ENCODE measurements around the gene MEGF8.
A peak's percentile ranks its signal among the peaks of the same experiment; 100 is the strongest.

Gene MEGF8

DNA sequence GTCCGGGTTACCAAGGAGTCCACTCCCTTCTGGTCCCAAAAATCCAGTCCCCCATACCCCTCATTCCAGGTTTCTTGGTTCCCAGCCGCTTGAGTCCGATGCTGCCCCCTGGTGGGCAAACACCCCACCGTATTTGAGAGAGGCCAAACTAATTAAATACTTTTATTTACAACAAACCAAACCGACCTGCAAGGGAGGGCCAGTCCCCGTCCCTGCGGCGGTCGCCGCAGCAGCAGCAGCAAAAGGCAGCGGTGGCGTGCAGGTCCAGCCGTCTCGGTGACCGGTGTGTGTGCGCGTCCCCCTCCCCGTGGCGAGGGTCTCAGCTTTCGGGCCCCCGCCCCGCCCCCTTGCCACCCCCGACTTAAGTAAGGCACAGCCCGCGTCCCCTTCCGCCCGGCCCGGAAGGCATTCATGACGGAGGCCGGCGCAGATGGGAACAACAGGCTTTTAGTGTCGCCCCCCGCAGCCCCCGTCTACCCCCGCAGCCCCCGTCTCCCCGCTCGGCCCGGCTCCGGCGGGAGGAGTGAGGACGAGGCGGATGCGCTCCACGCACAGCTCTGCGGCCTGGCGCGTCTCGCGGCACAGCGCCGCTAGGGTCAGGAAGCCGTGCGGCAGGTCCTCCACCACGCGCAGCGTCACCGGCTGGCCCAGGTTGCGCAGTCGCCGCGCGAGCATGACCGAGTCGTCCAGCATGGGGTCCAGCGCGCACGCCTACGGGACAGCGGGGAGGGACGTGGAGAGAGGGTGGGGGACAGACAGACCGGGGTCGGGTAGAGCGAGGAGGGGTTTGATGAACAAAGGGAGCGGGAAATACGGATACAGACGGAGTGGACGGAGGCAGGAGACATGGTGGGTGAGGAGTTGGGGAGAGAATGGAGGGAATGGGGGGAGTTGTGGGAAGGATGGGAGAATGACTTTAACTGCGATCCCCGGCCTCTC, 76.2 kb downstream of the MEGF8 start:
- peak overlapping the region; percentile 45 for H3K27ac ChIP-seq
- no peak for TF ChIP-seq ZFX (IDR thresholded peaks at IDR 0.05; ENCODE audit: borderline replicate concordance)
- TF ChIP-seq, protein P1, sequence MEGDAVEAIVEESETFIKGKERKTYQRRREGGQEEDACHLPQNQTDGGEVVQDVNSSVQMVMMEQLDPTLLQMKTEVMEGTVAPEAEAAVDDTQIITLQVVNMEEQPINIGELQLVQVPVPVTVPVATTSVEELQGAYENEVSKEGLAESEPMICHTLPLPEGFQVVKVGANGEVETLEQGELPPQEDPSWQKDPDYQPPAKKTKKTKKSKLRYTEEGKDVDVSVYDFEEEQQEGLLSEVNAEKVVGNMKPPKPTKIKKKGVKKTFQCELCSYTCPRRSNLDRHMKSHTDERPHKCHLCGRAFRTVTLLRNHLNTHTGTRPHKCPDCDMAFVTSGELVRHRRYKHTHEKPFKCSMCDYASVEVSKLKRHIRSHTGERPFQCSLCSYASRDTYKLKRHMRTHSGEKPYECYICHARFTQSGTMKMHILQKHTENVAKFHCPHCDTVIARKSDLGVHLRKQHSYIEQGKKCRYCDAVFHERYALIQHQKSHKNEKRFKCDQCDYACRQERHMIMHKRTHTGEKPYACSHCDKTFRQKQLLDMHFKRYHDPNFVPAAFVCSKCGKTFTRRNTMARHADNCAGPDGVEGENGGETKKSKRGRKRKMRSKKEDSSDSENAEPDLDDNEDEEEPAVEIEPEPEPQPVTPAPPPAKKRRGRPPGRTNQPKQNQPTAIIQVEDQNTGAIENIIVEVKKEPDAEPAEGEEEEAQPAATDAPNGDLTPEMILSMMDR (IDR thresholded peaks at IDR 0.05): peak; percentile 91

DNA sequence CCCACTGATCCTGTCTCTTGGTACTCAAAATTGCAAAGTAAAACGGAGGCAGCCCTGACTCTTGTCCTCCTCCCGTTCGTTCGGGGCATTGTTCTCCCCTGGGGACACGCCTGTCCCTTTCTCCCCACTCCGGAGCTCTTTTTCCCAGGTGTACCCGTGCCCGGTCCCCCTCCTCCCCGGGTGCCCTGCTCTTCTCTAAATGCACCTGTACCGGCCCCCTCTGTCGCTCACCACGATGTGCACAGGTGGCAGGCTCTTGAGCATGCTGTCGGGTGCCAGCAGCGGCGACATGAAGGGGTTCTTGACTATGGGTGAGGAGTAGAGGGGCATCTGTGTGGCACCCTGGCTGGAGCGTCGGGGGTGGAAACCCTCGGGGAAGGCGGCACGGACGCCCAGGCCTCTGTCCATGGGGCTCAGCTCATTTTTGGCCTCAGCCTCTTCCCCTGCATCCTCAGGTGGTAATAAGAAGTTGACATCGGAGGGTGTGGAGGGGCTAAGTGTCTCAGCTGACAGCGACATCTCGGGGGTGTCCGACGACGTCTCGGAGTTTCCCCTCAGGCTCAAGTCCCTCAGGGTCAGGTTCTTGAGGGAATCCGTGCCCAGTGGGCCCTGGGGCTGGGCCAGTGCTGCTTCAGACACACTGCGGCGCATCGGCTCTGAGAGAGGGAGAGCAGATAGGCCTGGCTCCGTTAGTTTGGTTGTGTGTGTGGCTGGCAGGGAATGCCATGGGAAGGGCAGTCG, 77.1 kb downstream of the MEGF8 start:
- TF ChIP-seq, protein P1 (IDR thresholded peaks at IDR 0.05): no peak
- TF ChIP-seq ZFX (IDR thresholded peaks at IDR 0.05; ENCODE audit: borderline replicate concordance): no peak
- peak overlapping the region; percentile 45; the same call in 1 of the 2 replicates for H3K27ac ChIP-seq

DNA sequence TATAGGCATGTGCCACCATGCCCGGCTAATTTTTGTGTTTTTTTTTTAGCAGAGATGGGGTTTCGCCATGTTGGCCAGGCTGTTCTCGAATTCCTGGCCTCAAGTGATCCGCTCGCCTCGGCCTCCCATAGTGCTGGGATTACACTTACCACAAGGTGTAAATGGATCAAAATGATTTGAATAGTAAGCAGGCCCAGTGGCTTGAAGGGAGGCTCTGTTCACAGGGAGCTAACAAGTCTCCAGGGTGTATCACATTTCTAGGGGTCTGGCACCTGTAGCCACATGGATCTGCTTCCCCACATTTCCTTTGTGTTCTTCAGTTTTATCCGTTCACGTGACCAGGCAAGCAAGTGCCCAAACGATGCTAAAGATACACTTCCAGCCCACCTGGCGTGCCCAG, 78.2 kb downstream of the MEGF8 start:
- no peak overlapping the region for H3K27ac ChIP-seq
- no peak for TF ChIP-seq ZFX (IDR thresholded peaks at IDR 0.05; ENCODE audit: borderline replicate concordance)
- TF ChIP-seq, protein P1 (IDR thresholded peaks at IDR 0.05): no peak

DNA sequence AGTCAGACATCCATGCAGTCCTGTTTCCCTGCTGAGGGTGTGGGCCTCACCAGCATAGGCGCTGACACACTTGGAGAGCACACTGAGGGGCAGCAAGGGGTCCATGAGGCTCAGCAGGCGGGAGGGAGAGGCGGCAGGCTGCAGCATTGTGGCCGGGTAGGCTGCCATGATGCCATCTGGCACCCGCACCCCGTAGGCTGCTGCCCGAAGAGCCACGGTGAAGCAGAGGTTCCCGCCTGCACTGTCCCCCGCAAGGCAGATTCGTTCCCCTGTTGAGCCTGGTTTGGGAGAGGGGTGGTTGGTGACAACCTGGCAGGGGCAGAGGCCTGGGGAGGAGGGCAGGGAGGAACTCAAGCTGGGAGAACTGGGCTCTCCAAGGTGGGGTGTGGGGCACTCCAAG, 80.7 kb downstream of the MEGF8 start:
- no peak overlapping the region for H3K27ac ChIP-seq
- no peak for TF ChIP-seq ZFX (IDR thresholded peaks at IDR 0.05; ENCODE audit: borderline replicate concordance)
- TF ChIP-seq, protein P1 (IDR thresholded peaks at IDR 0.05): no peak

DNA sequence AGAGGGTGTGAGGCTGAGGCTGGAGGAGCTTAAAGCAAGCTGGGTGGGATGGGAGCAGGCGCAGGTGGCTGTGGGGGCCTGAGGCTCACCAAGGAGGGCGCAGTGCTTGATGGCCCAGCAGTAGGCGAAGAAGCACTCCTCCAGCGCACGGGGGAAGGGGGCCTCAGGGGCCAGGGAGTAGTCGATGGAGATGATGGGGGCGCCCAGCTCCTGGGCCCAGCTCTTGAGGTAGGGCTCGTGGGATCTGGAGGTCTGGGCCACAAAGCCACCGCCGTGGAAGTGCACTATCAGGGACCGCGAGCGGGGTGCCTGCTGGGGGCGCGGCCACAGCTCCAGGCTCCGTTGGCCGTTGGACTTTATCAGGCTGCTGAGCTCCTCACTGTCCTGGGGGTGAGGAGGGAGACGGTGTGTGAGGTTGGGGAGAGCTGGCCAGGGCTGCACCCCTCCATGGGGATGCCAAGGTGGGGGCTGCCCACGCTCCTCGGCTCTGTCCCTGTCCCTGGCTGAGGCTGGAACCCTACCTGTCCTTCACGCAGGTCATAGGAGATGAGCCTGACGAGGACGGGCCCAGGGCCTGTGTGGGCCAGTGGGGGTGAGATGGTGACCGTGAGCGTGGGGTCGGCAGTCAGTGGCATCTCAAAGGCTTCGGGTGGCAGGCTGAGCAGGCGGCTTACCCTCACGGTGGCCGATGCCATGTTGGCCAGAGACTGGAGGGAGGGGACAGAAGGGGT, 81.8 kb downstream of the MEGF8 start:
- no peak overlapping the region for H3K27ac ChIP-seq
- TF ChIP-seq ZFX (IDR thresholded peaks at IDR 0.05; ENCODE audit: borderline replicate concordance): no peak
- TF ChIP-seq, protein P1 (IDR thresholded peaks at IDR 0.05): no peak

- no peak for TF ChIP-seq ZFX (IDR thresholded peaks at IDR 0.05; ENCODE audit: borderline replicate concordance)
- TF ChIP-seq, protein P1 (IDR thresholded peaks at IDR 0.05): no peak
- no peak overlapping the region for H3K27ac ChIP-seq
Observed at GRCh38 chr19:42407816-42408175, 82.4 kb downstream of the MEGF8 start.

All from 22Rv1 (cell line).